ENCODE measurements around the gene SCAF4.

SCAF4 gene

GRCh38 chr21:31711745-31712285 is 20.1 kb downstream of the SCAF4 start:
- DNase-seq: no peak

GRCh38 chr21:31711326-31711725 is 20.6 kb downstream of the SCAF4 start:
- DNase-seq: no peak

DNA sequence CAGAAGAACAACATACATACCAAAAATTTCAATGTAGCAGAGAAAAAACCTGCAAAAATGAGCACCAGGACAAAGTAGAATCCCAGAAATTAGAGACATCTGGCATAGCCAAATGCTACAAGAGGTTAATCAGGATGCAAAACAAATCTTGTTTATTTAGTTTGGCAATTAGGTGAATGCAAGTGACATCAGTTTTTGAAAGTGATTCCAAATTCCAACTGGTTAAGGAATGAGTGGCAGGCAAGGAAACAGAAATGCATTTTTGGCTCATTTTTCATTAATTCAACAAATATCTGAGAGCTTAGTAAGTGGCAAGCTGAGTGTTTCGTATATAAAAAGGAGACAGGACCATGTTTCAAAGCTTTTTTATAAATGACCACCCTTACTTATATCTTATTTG is 21.3 kb downstream of the SCAF4 start:
- no peak for DNase-seq

DNA sequence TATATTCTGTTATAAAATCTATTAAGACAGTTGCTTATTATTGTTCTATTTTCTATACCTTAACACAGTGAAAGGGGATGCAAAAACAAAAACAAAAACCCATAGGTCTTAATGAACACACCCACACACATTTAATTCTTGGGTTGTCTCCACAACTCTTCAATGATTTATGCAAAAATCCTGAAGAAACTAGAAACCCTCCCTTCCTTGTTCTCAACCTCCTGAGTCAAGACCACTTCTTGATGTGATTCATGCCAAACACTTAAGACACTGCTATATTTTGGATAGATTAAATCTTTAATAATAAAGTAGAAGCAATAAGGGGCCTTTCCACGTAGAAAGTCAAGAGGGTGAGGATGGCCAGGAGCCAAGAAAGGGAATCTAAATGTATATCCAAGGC is 23.4 kb downstream of the SCAF4 start:
- no peak for DNase-seq

- no peak for DNase-seq
Observed at GRCh38 chr21:31707499-31707898, 24.4 kb downstream of the SCAF4 start.

- DNase-seq: no peak
Observed at GRCh38 chr21:31706562-31706961, 25.4 kb downstream of the SCAF4 start.

DNA sequence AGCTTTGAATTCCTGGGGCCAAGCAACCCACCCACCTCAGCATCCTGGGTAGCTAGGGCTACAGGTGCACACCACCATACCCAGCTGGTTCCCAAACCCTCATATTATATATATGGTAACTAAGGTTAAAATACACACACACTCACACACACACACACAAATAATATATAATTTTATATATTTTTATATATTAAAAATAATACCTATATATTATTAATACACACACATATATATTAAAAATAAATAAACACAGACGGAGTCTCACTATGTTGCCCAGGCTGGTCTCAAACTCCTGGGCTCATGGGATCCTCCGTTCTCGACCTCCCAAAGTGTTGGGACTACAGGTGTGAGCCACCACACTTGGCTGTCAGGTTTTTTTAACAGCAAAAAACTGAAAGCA is 31.9 kb downstream of the SCAF4 start:
- no peak for DNase-seq

GRCh38 chr21:31698461-31698860 is 33.5 kb downstream of the SCAF4 start:
- no peak for DNase-seq

DNA sequence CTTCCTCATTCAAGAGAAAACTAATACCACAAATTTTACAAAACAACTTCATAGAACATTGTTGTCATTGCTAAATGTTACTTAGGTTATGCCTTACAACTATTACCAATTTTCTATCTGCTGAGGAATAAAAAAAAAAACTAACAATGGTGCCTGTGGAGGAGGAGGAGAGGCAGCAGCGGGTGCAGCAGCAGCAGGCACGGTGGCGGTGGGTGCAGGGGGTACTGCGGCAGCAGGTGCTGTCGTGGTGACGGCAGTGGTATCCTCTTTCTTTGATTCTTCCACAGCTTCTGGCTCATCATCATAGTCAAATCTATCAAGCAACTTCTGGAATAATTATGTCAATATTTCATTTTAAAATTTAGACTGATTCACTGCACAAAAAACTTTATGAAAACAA is 35.5 kb downstream of the SCAF4 start:
- DNase-seq: no peak

- no peak for DNase-seq
Observed at GRCh38 chr21:31693222-31693621, 38.7 kb downstream of the SCAF4 start.

DNA sequence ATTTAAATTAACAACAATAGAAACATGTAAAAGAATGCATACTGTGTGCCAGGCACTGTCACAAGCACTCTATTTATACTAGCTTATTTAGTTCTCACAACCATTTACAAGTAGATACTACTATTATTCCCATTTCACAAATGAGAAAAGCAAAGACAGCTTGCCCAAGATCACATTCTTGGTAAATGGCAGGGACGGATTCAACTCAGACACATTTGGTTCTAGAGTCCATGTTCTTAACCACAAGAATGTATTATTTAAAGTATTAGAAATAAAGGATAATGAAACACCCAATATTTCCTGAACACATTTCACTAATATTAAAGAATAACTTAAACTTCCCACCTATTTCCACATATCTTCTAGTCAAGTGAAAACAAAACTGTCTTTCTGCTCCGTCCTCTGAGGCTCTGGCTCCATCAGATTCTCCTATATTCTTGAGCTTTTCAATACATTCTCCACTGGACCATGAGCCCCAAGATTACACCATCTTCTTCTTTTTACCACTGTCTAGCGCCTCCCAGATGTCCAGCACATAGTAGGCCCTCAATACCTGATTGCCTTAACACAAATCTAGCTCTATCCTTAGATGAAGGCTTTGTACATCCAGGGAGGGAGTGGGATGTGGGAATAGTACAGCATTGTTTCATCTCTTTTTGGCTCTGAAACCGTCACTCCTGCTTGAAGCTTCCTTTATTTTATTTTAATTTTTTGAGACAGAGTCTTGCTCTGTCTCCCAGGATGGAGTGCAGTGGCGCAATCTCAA is 43.1 kb downstream of the SCAF4 start:
- DNase-seq: no peak

- DNase-seq: no peak
Observed at GRCh38 chr21:31687108-31687507, 44.8 kb downstream of the SCAF4 start.

- DNase-seq: no peak
Observed at GRCh38 chr21:31686272-31686915, 45.5 kb downstream of the SCAF4 start.

DNA sequence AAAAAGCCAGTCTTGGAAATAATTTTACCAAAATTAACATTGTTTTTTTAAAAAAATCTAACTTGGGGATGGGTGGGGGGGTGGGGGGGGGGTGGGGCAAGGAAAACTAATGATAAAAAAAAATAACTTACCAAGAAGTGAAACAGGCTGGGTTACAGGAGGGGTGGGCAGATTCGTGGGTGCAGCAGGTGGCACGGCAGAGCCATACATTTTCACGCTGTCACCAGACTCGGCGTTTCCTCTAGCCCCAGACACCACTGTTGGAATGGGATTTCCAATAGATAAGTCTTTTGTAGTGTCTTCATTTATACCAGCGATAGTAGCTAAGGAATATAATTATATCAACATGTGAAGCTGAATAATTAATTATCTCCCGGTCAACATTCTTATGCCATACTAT is 47.0 kb downstream of the SCAF4 start:
- DNase-seq: no peak

GRCh38 chr21:31683029-31683428 is 48.9 kb downstream of the SCAF4 start:
- no peak for DNase-seq

- DNase-seq: no peak
Observed at GRCh38 chr21:31682620-31683019, 49.3 kb downstream of the SCAF4 start.

- DNase-seq: no peak
Observed at GRCh38 chr21:31678478-31678877, 53.4 kb downstream of the SCAF4 start.

DNA sequence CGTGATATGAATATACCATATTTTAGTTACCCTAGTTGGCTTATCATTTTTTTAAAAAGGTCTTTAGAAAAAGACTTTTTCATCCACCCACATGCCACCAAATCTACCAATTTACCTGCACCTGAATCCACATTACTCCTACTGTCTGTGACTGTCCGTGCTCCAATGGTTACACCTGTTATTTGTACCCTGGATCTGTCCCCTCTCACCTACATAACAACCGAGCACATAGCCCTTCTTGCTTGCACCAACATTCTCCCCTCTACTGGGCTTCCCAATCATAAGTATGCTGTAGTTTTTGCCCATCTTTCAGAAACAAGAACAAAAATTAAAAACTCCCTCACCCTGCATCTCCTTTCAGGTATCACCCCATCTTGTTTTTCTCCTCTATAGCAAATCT is 54.9 kb downstream of the SCAF4 start:
- no peak for DNase-seq

DNA sequence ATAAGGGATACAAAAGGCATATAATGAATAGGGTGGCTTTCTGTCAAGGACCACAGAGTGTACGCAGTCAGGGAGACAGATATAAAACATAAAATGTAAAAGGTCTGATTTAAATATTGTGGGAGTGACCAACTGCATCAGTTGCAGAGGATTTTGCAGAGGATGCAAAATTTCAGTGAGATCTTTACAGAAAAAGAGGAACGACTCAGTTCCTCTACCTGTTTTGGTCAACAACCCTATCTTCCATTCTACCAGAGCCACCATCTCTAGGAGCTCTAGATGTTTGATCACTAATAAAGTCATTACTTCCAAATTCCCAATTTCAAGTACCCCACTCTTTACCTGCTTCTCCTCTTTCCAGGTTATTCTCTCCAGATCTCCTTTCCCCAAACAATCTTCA is 56.0 kb downstream of the SCAF4 start:
- no peak for DNase-seq

DNA sequence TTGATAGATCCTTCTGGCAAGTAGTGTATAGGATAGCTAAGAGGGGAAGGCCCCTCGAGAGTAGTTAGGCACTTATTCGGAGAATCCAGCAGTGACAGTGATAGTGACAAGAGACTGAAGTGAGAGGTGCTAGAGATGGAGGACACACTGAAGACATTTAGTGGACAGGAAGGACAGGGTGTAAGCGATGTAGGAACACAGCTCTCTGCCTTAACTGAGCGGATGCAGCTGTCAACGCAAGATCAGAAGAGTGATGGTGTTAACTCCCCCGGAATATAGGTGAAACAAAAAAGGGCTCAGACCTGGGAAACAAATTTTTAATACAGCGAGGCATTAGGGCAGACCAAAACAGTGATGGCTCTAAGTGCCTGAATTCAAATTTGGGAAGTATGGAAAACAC is 56.6 kb downstream of the SCAF4 start:
- no peak for DNase-seq

DNA sequence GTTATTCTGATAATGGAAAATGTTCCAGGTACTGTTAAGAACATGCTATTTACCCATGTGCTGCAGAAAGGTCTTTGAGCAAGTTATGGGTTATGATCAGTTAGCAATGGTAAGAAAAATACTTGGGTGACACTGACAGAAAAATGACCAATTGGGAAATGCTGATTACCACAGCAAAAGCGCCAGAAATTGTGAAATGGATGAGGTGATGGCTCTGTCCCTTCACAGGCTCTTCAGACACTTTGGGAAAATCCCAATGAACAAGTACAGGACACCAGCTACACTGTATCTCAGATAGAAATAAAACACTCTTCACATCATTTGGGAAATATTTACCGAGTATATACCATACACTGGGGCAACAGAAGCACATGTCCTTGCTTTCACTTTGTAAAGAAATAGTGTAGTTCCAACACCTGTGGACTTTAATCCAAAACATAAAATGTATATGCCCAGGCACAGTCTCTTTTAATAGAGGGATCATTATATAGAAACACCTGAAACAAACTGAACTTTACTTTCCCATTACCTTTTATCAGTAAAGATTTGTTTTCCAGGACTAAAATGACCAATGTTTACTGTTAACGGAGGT is 58.5 kb downstream of the SCAF4 start:
- DNase-seq: no peak

DNA sequence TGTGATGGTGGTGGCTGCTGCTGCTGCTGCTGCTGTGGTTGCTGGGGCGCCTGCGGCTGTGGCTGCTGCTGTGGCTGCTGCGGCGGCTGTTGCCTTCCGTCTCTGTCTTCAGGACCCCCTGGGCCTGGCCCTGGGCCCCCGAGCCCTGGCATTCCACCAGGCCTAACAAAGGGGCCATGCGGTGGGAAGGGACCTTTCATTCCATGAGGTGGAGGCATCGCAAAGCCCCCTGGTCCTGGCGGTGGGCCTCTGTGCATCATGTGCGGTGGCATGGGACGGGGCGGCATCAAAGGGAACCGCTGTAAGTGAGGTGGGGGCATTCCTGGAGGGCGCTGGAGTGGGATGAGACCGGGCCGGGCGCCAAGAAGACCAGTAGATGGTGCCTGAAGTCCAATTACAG is 60.0 kb downstream of the SCAF4 start:
- no peak for DNase-seq

- no peak for DNase-seq
Observed at GRCh38 chr21:31671146-31671716, 60.7 kb downstream of the SCAF4 start.

DNA sequence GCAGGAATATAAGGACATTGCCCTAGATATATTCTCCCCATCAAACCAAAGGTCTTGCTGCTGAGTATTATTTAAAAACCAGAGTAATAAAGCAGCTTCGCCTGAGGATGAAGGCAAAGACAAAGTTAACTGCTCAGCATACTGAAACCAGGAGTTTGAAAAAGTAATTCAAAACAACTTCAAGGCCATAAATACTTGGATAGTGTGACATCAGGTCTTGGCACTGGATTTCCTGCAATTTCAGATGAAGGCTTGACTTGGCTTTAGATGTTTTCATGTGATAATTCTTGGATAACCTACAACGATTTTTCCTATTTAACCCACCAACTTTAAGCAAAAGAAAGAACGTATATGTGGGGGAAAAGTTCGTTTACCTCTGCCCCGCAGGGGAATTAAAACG is 61.8 kb downstream of the SCAF4 start:
- DNase-seq: no peak

Data from activated CD4-positive, alpha-beta T cell treated with anti-CD3 and anti-CD28 coated beads for 1 hour (primary cell).